Measurements from ENCODE around the gene PRKAG2.
"Not testable (repeated sequence)": the region's sequence is repeated elsewhere in the genome, so short reads cannot be mapped to it uniquely, and the experiment has no call there.

Gene PRKAG2

GRCh38 chr7:151748021-151748420 lies 128.9 kb downstream of the PRKAG2 start:
- not testable (repeated sequence) for DNase-seq (ENCODE audit: low read depth in 2 of 2)

GRCh38 chr7:151745706-151746105 lies 131.2 kb downstream of the PRKAG2 start:
- no peak for DNase-seq (ENCODE audit: low read depth in 2 of 2)

- no peak for DNase-seq (ENCODE audit: low read depth in 2 of 2)
Measured at GRCh38 chr7:151744656-151745638, 132.0 kb downstream of the PRKAG2 start.

- no peak for DNase-seq (ENCODE audit: low read depth in 2 of 2)
Measured at GRCh38 chr7:151744051-151744580, 132.8 kb downstream of the PRKAG2 start.

GRCh38 chr7:151743481-151743983 lies 133.4 kb downstream of the PRKAG2 start:
- no peak for DNase-seq (ENCODE audit: low read depth in 2 of 2)

- DNase-seq (ENCODE audit: low read depth in 2 of 2) = no peak
Measured at GRCh38 chr7:151742713-151743480, 134.0 kb downstream of the PRKAG2 start.

GRCh38 chr7:151741585-151741984 lies 135.3 kb downstream of the PRKAG2 start:
- DNase-seq (ENCODE audit: low read depth in 2 of 2) = no peak

- no peak for DNase-seq (ENCODE audit: low read depth in 2 of 2)
Measured at GRCh38 chr7:151740081-151740851, 136.6 kb downstream of the PRKAG2 start.

- no peak for DNase-seq (ENCODE audit: low read depth in 2 of 2)
Measured at GRCh38 chr7:151738925-151739324, 138.0 kb downstream of the PRKAG2 start.

- no peak for DNase-seq (ENCODE audit: low read depth in 2 of 2)
Measured at GRCh38 chr7:151736403-151736909, 140.5 kb downstream of the PRKAG2 start.

- no peak for DNase-seq (ENCODE audit: low read depth in 2 of 2)
Measured at GRCh38 chr7:151735851-151736402, 141.0 kb downstream of the PRKAG2 start.

- DNase-seq (ENCODE audit: low read depth in 2 of 2) = no peak
Measured at GRCh38 chr7:151735186-151735850, 141.6 kb downstream of the PRKAG2 start.

GRCh38 chr7:151732834-151733592 lies 143.9 kb downstream of the PRKAG2 start:
- no peak for DNase-seq (ENCODE audit: low read depth in 2 of 2)

GRCh38 chr7:151732292-151732691 lies 144.6 kb downstream of the PRKAG2 start:
- DNase-seq (ENCODE audit: low read depth in 2 of 2) = no peak

- no peak for DNase-seq (ENCODE audit: low read depth in 2 of 2)
Measured at GRCh38 chr7:151731022-151731441, 145.9 kb downstream of the PRKAG2 start.

GRCh38 chr7:151730591-151730990 lies 146.3 kb downstream of the PRKAG2 start:
- no peak for DNase-seq (ENCODE audit: low read depth in 2 of 2)

- no peak for DNase-seq (ENCODE audit: low read depth in 2 of 2)
Measured at GRCh38 chr7:151729521-151729921, 147.4 kb downstream of the PRKAG2 start.

- no peak for DNase-seq (ENCODE audit: low read depth in 2 of 2)
Measured at GRCh38 chr7:151728746-151729145, 148.2 kb downstream of the PRKAG2 start.

GRCh38 chr7:151728286-151728660 lies 148.6 kb downstream of the PRKAG2 start:
- DNase-seq (ENCODE audit: low read depth in 2 of 2) = no peak
